ENCODE measurements around the gene PNLDC1. TPM values are rescaled to one million over a fixed set of nuclear protein-coding genes. Genes with fewer than 3 reads are reported as not detected.

Gene PNLDC1
- total and polyA plus RNA-seq, 9 of the 15 experiments (the other 6 are each of a cell fraction or from before 2014, with no cell fraction given): 0.12 TPM; not detected in 8

GRCh38 chr6:159790149-159790955, 9.7 kb upstream of the PNLDC1 start, which contains the start of gene MRPL18 (continued):
- peak; percentile 81 for TF ChIP-seq ARID4B (CRISPR knock-in tag; IDR thresholded peaks at IDR 0.05)
- no peak for TF ChIP-seq WHSC1 (IDR thresholded peaks at IDR 0.05; ENCODE audit: low read length)
- no peak for TF ChIP-seq RCOR1 (IDR thresholded peaks at IDR 0.05; ENCODE audit: borderline replicate concordance in 1 of 2, low read depth in 2 of 2, low read length in 2 of 2)
- no peak for TF ChIP-seq ATF2 (CRISPR knock-in tag; IDR thresholded peaks at IDR 0.05)
- TF ChIP-seq ESRRB (CRISPR knock-in tag; IDR thresholded peaks at IDR 0.05; ENCODE audit: borderline replicate concordance): no peak
- peak; percentile 63; the same call in 1 of the 2 replicates for TF ChIP-seq ZNF511 (CRISPR knock-in tag; IDR thresholded peaks at IDR 0.05)
- TF ChIP-seq TBP (optimal IDR thresholded peaks at IDR 0.05; ENCODE audit: low read depth, low read length): peak; percentile 81
- TF ChIP-seq YY1 (IDR thresholded peaks at IDR 0.05; ENCODE audit: borderline replicate concordance in 1 of 3, control insufficient read depth in 1 of 3, extremely low read depth in 1 of 3, insufficient read depth in 3 of 3, insufficient read length in 1 of 3, insufficient replicate concordance in 2 of 3, low read depth in 1 of 3, low read length in 2 of 3): peak in 2 of 3 experiments; percentile 61 to 79
- TF ChIP-seq CHD4 (IDR thresholded peaks at IDR 0.05; ENCODE audit: insufficient read depth, insufficient replicate concordance, low read depth, low read length, poor library complexity, severe bottlenecking): no peak
- no peak for TF ChIP-seq ZNF217 (CRISPR knock-in tag; IDR thresholded peaks at IDR 0.05)
- TF ChIP-seq PRMT5 (CRISPR knock-in tag; IDR thresholded peaks at IDR 0.05): no peak
- no peak for TF ChIP-seq CREBBP (IDR thresholded peaks at IDR 0.05; ENCODE audit: low read depth, low read length)
- no peak for TF ChIP-seq ZNF655 (CRISPR knock-in tag; IDR thresholded peaks at IDR 0.05)
- TF ChIP-seq DPF2 (IDR thresholded peaks at IDR 0.05): peak; percentile 53; the same call in 1 of the 2 replicates
- no peak for TF ChIP-seq GTF2B (IDR thresholded peaks at IDR 0.05; ENCODE audit: extremely low read depth, insufficient read length)
- TF ChIP-seq OTX1 (CRISPR knock-in tag; IDR thresholded peaks at IDR 0.05): no peak
